HG02678 (cell line): ENCODE results near the gene SLC22A2.
"Not testable (repeated sequence)": the region's sequence is repeated elsewhere in the genome, so short reads cannot be mapped to it uniquely, and the experiment has no call there.

Experiments
- ATAC-seq: cut with Tn5 transposase; IDR thresholded peaks from one replicate; pipeline ENCODE4 v1.9.1; 2021; ENCODE audit warnings: mild to moderate bottlenecking, moderate library complexity; ENCODE audit not compliant: unreplicated experiment

Gene SLC22A2

DNA sequence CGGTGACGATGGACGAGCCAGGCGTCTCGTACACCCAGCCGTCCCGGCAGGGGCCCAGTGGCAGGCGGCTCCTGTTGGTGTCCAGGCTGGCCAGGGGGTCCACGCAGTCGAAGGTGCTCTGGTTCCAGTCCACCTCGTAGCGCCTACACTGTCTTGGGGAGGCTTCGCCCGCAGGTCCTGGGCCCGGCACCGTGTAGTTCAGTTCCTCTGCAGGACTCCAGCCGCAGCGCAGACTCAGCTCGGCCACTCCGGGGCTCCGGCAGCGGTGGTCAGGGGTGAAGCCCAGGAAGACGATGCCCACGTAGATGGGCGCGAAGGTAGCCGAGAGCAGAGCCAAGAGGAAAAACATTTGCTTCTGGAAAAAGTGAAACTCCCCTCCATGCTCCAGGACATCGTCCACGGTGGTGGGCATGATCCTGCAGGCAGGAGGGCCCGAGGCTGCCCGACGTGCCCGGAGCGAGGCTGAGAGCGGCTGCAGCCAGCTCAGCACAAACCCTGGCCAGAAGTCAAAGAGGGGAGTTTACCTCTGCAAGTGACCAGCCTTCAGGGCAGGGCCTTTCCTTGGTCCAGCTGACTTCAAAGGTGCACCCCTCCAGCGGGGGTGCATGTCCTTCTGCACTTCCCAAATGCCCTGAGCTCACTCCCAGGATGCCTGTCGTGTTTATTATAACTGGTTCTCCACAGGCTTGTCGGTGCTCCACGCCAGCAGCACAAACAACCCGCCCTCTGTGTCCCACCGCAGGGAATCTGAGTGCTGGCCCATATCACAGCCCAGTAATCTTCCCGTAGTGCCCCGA is at the start of gene SLC22A2:
SLC22A2 (minus strand) TSS at position 476 of the 797 bp plus-strand sequence; CDS start at position 412, 64 bp downstream.
- ATAC-seq = no peak

DNA sequence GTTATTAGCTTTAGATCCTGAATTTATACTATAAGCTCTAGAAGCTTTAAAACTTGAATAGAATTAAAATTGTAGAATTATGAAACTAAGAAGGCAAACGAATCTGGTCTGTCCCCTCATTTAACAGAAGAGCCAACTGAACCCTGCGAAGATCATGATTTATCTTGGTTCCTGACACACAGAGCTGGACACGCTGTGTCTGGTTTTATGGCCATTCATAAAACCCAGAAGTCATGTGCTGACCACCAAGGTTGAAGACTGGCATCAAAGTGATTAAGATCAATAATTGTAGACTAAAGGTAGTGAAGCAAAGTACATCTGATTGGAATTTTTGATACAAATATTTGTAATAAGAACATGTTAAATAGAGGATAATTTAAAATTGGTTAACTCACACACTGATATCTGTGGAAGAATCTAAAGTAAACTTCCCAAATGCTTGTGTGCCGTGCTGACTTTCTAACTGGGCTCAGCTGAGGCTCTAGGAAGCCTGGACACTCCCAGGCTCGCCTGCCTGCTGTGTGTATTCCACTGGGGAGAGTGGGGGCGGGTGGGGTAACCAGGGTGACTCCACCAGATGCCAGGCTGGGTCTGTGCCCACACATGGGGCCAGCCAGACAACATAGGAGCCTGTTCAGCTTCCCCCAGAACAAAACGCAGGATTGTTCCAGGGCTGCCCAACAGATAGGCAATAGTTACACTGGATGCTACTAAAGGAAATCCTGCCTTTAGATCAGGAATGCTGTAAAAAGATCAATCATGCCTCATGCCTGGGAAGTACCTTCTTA is 47.5 kb upstream of the SLC22A2 start:
- no peak for ATAC-seq

DNA sequence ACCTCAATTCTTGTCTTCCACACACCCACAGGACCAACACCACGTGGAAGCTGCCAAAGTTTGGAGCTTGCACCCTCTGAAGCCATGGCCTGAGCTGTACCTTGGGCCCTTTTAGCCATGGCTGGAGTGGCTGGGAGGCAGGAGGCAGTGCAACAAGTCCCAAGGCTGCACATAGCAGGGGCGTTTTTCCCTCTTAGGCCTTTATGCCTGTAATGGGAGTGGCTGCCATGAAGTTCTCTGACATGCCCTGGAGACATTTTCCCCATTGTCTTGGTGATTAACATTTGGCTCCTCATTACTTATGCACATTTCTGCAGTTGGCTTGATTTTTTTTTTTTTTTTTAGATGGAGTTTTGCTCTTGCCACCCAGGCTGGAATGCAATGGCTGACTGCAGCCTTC is 45.2 kb upstream of the SLC22A2 start:
- no peak for ATAC-seq

DNA sequence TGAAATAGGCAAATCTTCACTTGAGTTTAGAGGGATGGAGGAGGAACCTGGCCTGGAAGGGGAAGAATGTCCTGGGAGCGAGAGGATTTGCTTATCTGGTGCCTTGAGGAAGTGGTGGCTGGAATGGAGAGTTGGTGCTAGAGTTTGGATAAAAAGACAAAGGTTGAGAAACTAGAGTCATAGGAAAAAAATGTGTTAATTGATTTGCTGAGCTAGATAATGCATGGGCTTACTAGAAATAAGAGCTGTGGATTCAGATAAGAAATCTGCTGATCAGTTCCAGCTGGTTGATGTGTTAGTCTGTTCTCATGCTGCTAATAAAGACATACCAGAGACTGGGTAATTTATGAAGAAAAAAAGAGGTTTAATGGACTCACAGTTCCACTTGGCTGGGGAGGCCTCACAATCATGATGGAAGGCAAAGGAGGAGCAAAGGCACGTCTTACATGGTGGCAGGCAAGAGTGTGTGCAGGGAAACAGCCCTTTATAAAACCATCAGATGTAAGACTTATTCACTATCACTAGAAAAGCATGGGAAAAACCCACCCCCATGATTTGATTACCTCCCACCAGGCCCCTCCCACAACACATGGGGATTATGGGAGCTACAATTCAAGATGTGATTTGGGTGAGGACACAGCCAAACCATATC is 43.9 kb upstream of the SLC22A2 start:
- ATAC-seq = not testable (repeated sequence)

DNA sequence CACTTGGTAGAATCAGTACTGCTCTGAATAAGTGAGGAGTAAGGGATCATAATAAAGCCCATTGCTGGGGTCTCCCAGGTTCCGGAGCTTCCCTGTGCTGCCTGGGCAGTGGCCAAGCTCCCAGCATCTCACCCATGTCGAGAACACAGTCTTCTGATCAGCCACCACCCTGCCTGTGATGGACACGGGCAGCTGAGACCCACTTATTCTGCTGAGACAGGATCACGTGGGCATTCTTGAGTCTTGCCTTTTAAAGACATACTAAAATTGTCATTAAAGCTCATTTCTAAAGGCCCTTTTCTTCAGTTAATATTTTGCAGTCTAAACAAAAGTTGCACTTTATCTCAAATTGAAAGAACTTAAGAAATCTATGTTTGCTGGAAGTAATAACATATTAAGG is 42.7 kb upstream of the SLC22A2 start:
- ATAC-seq = no peak

DNA sequence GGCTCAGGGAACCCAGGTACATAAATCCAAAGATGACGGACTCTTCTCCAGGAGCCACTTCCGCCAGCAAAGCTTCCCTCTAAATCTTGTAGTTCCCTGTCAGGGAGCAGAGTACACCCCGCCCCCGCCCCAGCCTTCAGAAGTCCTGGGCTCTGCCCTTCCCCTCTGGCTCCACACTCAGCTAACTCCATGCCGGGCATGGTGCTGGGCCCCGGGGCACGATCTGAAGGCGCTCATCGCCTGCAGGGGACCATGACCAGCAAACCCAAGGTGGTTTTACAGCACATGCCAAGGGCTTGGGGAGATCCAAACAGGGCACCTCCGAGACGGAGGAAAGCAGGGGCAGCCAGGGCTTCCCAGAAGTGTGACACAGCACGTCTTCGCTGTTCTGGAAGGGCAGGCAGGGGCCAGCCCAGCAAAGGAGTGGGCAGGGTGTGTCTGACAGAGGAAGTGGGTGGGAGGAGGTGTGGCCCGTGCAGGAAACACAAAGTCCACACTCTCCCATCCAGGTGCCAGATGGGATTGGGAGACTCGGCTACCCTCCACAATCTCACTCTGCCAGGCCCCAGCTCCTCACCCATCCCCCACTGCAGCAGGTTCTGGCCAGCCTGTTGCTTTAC is 41.6 kb upstream of the SLC22A2 start:
- no peak for ATAC-seq

DNA sequence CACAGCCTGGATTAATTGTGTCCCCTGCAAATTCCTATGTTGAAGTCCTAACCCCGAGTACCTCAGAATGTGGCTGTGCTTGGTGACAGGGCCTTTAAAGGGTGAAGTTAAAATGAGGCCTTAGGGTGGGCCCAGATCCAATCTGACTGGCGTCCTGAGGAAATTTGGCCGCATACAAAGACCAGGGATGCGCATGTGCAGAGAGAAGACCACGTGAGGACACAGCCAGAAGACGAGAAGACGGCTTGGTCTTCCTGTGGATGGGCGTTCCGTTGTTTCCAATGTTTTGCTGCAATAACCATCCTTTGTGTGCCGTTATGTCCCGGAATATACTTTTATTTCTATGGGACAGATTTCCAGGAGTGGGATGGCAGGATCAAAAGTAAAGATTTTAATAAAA is 40.9 kb upstream of the SLC22A2 start:
- no peak for ATAC-seq

DNA sequence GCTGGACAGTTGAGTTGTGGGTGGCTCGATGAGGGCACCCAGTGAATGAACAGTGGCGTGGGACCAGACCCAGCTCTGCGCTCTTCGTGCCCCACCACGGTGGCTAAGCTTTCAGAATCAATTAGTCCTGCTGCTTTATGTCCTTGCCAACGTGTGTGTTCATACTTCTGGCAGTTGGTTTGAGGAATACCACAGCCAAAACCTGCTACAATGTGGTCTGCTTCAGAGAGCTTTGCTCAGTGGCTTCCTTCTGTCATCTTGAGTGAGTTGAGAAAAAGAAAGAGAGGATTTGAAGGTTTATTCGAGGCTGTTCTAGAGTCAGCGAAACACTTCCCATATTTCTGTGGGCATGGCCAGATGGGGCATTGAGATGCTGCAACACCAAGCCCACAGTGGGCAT is 39.5 kb upstream of the SLC22A2 start:
- ATAC-seq = no peak

DNA sequence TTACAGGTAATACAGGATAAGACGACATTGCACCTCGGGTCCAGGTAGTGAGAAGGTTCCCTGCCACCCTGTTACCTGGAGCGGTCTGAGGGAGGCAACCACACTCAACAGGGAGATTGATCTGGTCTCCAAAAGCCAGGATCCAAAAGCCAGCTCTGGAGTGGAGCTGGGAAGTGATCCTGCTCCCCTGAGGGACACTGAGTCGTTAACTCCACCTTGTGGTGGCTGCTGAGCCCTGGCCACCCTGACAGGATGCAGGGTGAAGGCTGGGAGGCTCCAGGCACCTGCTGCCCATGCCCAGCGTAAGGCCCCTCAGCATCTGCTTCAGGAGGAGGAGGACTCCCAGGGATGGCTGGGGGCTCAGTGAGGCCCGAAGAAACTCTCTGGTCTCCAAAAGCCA is 38.7 kb upstream of the SLC22A2 start:
- ATAC-seq = no peak

DNA sequence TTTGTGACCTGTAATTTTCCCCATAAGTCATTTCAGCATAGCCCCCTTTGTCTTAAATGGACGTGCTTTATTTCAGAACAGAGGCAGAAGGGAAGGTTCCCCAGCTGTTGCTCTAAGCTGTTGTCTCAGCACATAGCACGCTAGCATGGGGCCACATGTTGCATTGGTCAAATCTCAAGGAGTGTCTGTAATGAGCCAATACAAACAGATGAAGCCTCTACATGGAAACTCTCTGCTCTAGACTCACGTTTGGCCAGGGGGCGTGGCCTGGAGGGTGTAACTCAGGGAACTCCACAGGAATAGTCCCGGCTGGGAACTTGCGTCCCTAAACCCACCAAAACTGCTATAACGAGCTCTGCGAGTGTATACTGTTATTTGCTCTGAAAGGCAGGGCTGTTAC is 35.2 kb upstream of the SLC22A2 start:
- ATAC-seq = no peak

DNA sequence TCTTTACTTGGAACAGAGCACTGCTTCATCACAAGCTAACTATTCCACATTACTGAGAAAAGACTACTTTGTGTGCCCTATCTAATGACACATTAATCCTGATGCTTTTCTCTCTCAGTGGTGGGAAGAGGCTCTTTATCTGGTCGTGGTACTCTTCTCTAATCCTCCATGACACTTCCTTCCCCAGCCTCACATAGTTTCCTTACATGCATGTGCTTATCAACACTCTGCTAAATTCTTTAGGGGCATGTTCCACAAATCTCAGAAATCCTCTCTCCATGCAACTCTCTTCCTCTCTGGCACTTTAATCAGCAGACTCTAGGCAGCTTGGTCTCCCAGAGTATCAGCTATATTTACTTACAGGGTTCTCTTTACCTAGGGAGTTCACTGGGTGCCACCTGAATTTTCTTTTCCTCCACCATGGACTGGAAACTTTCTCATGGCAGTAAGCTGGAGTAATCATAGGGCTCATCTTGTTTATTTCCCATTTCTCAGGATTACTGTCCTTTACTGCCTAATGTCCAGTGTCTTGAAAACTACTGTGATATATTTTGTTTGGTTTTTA is 27.0 kb upstream of the SLC22A2 start:
- ATAC-seq = no peak

DNA sequence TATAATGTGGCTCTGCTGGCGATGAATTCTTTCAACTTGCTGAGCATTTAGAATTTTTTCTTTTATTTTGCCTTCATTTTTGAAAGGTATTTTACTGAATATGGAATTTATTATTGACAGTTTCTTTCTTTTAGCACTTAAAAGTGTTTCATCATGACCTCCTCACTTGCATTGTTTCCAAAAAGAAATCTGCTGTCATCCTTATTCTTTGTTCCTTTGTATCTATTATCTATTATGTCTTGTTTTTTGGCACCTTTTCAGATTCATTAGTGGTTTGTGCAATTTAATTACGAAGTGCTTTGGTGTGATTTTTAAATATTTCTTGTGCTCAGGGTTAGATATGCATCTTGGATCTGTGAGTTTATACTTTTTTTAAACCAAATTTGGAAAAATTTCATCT is 26.0 kb upstream of the SLC22A2 start:
- ATAC-seq = no peak

DNA sequence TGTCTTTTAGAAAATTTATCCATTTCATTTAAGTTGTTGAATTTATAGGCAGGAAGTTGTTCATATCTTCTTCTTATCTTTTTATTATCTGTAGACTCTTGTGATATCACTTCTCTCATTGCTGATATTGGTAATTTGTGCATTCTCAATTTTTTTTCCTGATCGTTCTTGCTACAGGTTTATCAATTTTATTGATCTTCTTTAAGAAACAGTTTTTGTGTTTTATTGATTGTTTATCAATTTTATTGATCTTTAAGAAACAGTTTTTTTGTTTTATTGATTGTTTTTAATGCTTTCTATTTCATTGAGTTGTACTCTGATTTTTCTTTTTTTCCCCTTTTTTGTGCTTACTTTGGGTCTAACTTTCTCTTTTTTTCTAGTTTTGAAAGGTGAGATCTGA is 23.8 kb upstream of the SLC22A2 start:
- no peak for ATAC-seq

DNA sequence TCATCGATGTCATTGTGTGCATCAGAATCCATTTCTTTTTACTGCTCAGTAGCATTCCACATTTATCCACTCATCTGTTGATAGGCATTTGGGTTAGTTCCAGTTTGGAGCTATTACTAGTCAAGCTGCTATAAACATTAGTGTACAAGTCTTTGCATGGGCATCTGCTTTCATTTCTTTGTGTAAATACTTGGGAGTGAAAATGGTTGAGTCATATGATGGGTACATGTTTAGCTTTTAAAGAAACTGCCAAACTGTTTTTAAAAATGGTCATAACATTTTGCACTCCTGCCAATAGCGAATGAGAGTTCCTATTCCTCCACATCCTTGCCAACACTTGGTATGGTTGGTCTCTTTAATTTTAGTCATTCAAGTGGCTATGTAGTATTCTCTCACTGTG is 21.2 kb upstream of the SLC22A2 start:
- no peak for ATAC-seq

DNA sequence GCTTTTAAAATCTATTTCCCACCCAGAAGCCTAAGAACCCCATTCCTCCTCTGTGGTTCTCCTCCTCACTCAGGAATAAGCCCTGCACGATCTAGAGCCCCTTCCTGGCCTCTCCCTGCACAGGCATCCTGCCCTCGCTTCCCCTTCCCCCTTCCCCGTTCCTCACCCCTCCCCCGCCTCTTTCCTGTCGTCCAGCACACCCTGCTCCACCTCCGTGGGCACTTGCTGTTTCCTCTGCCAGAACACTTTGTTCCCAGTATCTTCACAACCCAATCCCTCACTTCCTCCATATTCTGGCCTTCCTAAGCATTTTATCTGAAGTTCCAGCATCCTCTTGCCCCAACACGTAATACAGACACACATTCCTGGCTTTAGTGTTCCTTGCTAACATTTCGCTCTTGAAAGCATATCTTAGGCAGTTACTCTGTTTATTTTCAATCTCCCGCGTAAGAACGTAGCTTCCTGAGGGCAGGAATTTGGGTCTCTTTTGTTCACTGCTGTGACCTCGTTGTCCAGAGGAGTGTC is 20.2 kb upstream of the SLC22A2 start:
- ATAC-seq = no peak

DNA sequence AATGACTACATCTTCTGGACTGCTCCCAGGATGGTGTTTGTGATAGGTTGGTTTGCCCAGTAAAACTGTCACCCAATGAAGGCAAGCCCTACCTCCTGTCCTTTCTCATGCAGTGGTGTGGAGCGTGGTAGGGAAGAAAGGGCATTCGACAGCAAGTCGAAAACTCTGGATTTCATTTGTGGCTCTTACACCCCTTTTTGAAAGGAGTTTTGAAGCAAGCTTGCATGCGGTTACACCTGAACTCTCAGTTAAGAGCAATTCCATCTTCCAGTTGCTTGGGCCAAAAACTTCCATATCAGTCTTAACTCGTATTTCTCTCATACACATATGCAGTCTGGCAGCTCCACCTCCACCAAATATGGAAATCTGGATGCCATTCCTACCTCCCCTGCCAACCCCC is 19.7 kb upstream of the SLC22A2 start:
- ATAC-seq = no peak

DNA sequence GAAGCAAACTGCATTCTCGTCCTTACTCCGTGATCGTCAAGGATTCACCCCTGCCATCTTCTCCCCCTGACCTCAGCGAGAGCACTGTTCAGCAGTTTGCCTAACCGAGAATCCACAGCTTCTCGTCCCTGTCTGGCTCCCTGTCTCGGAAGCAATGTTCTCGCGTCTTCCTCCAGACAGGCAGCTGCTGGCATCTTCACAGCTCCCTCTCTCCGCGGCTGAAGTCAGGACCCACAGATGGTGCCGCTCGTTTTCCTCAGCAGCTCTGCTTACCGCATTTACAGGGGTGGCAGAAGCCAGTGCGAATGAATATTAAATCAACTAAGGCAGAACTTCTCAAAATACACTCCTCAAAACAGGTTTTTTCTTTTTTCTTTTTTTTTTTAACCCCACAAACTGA is 18.9 kb upstream of the SLC22A2 start:
- no peak for ATAC-seq

DNA sequence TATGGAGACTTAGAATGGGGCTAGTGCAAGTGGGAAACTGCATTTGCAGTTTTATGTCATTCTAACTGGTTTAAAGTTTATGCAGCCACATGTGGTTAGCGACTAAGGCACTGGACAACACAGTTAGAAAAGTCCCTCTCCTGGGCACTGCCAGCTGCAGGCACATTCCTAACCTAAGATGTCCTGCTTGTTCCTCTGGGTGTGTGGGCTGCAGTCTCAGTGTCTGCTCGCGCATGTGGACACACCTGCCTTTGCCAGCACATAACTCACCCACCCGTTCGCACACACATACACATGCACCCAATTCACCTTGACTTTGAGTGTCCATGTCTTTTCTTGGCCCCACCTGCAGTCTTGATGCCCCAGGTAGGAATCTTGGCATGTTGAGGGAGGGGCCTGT is 18.5 kb upstream of the SLC22A2 start:
- no peak for ATAC-seq

DNA sequence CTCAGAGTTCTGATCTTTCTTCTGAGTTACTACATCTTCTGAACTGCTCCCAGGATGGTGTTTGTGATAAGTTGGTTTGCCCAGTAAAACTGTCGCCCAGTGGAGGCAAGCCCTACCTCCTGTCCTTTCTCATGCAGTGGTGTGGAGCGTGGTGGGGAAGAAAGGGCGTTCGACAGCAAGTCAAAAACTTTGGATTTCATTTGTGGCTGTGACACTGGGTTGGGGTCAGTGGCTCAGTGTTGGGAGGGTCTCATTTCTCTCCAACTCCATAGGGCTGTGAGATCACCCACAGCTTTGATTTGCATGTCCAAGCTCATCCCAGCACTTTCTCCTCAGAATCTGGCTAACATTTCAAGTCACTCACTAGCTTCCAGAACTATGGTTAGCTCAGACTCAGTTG is 17.5 kb upstream of the SLC22A2 start:
- ATAC-seq = no peak

DNA sequence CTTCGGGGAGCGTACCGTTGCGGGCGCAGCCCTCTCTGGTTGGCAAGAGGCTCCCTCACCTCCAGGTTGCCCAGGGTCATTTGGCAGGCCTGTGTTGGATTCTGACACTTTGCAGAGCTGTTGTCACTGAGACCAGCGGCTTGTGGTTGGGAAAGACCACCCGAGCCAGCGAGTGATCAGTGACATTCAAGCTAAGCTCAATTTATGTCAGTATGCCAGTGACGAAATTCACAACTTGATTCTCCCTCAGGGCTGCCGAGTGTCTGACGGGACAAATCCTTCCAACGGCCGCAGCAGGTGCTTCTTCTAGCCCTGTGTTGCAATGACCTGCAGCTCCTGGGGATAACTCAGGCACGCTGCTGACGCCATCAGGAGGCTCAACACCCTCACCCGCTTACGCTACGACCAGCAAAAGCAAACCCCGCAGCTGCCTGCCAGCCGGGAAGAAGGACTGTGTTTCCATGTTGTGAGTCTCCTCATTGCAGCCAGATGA is 16.9 kb upstream of the SLC22A2 start:
- ATAC-seq = no peak
